ENCODE results near the gene FER1L5. TPM values are rescaled to one million over a fixed set of nuclear protein-coding genes. Genes with fewer than 3 reads are reported as not detected.

FER1L5 gene
- total RNA-seq, 1 experiment from 2014 or later = 0.24 TPM

- Histone ChIP-seq H3K36me3 (replicated peaks; ENCODE audit: control insufficient read depth, insufficient read depth, low read length) (peaks cover 3% of the 10 kb centered on the region), H3K27me3 (ENCODE audit: control insufficient read depth, insufficient read depth, low read length) (no peaks in the 10 kb centered on the region)
Observed at GRCh38 chr2:96716388-96716787, 73.8 kb downstream of the FER1L5 start.

GRCh38 chr2:96726131-96726530 lies 83.6 kb downstream of the FER1L5 start:
- Histone ChIP-seq H3K36me3 (replicated peaks; ENCODE audit: control insufficient read depth, insufficient read depth, low read length) (peaks cover 6% of the 10 kb centered on the region), H3K4me3 (ENCODE audit: insufficient read depth, low read depth, low read length) (no peak overlapping the region), H3K27me3 (ENCODE audit: control insufficient read depth, insufficient read depth, low read length) (no peaks in the 10 kb centered on the region)
- DNase-seq = no peak

More at GRCh38 chr2:96716388-96716787, 73.8 kb downstream of the FER1L5 start:
- H3K4me3 ChIP-seq (ENCODE audit: insufficient read depth, low read depth, low read length) = no peak overlapping the region
- DNase-seq = no peak

- Histone ChIP-seq H3K36me3 (replicated peaks; ENCODE audit: control insufficient read depth, insufficient read depth, low read length) (peaks cover 8% of the 10 kb centered on the region), H3K4me3 (ENCODE audit: insufficient read depth, low read depth, low read length) (no peak overlapping the region), H3K27me3 (ENCODE audit: control insufficient read depth, insufficient read depth, low read length) (no peaks in the 10 kb centered on the region)
- no peak for DNase-seq
Observed at GRCh38 chr2:96727431-96727830, 84.9 kb downstream of the FER1L5 start.

DNA sequence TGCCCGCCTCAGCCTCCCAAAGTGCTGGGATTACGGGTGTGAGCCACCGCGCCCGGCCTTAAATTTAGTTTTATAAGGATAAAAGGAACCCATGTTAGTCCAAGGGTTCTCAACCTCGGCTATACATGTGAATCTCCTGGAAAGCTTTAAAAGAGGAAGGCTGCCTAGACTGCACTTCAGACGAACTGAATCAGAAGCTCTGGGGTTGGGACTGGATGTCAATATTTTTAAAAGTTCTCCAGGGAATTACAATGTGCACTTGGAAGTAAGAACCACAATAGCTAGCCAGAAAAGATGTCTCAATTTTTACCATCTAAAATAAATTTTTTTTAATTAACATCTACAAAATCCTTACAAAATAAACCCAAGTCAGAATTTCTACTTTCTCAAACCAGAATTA lies 87.2 kb downstream of the FER1L5 start:
- Histone ChIP-seq H3K27me3 (ENCODE audit: control insufficient read depth, insufficient read depth, low read length) (no peaks in the 10 kb centered on the region), H3K4me3 (ENCODE audit: insufficient read depth, low read depth, low read length) (no peak overlapping the region), H3K36me3 (replicated peaks; ENCODE audit: control insufficient read depth, insufficient read depth, low read length) (peaks cover 15% of the 10 kb centered on the region)
- no peak for DNase-seq

- peaks cover 15% of the 10 kb centered on the region for H3K36me3 ChIP-seq (replicated peaks; ENCODE audit: control insufficient read depth, insufficient read depth, low read length)
- DNase-seq = no peak
- H3K4me3 ChIP-seq (ENCODE audit: insufficient read depth, low read depth, low read length) = no peak overlapping the region
- H3K27me3 ChIP-seq (ENCODE audit: control insufficient read depth, insufficient read depth, low read length) = no peaks in the 10 kb centered on the region
Observed at GRCh38 chr2:96730212-96730611, 87.6 kb downstream of the FER1L5 start.

DNA sequence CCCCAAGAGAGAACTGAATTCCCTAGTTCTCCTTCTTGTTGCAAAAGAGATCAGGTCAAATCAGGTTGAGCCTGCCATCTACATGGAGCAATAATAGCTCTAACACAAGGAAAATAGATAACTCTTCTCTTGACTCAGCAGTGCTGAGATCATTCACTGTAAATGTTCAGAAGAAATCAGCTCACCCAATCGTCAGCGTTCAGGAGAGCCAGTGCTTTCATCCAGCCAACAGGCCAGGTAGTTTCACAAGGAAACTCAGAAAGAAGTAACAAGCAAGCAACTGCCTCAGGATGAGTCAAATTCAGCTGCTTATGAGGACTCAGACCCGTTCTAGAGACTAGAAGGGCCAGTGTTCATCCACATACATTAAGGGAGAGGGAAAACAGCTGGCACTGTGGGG lies 91.4 kb downstream of the FER1L5 start:
- no peaks in the 10 kb centered on the region for H3K27me3 ChIP-seq (ENCODE audit: control insufficient read depth, insufficient read depth, low read length)
- DNase-seq = no peak
- H3K36me3 ChIP-seq (replicated peaks; ENCODE audit: control insufficient read depth, insufficient read depth, low read length) = peaks cover 18% of the 10 kb centered on the region
- no peak overlapping the region for H3K4me3 ChIP-seq (ENCODE audit: insufficient read depth, low read depth, low read length)

DNA sequence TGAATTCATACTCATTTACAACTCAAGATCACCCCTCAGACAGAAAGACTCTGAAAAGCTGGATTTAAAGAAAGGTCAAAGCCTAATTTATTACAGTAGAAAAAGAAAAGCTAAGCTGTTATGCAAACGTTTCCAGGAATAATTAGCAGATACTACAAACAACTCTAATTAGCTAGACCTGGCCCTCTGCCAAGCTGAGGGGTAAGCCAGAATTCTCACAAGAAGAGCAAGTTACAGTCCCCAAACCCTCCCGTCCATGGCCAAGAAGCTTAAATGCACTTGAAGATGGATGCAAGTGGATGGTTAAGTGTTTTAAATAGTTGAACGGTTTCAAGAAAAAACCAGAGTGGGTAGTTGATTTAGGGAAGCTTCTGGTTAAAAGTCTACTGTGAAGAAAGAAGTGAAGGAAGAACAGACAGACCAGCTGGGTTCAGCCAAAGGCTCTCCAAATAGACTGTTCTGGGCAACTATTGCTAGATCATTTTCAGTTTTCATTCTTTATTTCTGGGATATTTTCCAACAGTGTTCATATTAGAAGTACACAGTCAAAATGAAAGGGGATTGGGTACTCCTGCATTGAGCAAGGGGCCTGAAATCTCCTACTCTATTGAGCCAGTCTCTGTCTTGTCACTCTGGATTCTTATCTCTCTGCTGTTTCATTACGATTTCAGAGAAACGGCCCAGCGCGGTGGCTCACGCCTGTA lies 92.5 kb downstream of the FER1L5 start:
- Histone ChIP-seq H3K27me3 (ENCODE audit: control insufficient read depth, insufficient read depth, low read length) (no peaks in the 10 kb centered on the region), H3K4me3 (ENCODE audit: insufficient read depth, low read depth, low read length) (no peak overlapping the region), H3K36me3 (replicated peaks; ENCODE audit: control insufficient read depth, insufficient read depth, low read length) (peaks cover 18% of the 10 kb centered on the region)
- DNase-seq = no peak

GRCh38 chr2:96737251-96737650 lies 94.7 kb downstream of the FER1L5 start:
- no peaks in the 10 kb centered on the region for H3K27me3 ChIP-seq (ENCODE audit: control insufficient read depth, insufficient read depth, low read length)
- no peak for DNase-seq
- no peak overlapping the region for H3K4me3 ChIP-seq (ENCODE audit: insufficient read depth, low read depth, low read length)
- H3K36me3 ChIP-seq (replicated peaks; ENCODE audit: control insufficient read depth, insufficient read depth, low read length) = peaks cover 10% of the 10 kb centered on the region

- DNase-seq = no peak
- peaks cover 10% of the 10 kb centered on the region for H3K36me3 ChIP-seq (replicated peaks; ENCODE audit: control insufficient read depth, insufficient read depth, low read length)
- H3K4me3 ChIP-seq (ENCODE audit: insufficient read depth, low read depth, low read length) = no peak overlapping the region
- H3K27me3 ChIP-seq (ENCODE audit: control insufficient read depth, insufficient read depth, low read length) = no peaks in the 10 kb centered on the region
Observed at GRCh38 chr2:96737831-96738230, 95.3 kb downstream of the FER1L5 start.

DNA sequence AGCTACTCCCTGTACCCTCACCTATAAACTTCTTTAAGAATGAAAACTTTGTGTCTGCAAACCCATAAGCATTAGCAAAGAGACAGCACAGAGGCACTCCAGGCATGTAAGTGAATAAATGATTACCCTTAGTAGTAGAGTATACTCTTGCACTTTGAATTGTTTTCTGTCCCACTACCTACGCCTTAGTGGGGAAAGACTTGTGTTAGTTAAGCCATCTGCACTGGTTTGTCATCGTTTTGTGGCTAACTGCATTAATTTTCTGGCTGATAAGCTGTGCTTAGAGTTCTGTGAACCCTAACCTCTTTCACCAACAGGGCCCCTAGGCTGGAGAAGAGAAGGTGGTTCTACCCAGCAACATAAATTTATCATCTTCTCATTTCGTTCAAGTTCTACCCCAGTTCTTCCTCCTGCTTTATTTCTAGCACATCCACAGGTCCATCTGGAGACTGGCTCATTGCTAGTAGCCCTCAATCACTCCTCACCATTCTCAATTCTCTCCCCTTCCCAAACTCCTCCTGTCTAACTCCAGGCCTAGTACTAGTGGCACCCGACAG lies 96.6 kb downstream of the FER1L5 start:
- no peak for DNase-seq
- H3K36me3 ChIP-seq (replicated peaks; ENCODE audit: control insufficient read depth, insufficient read depth, low read length) = peaks cover 6% of the 10 kb centered on the region
- H3K4me3 ChIP-seq (ENCODE audit: insufficient read depth, low read depth, low read length) = peak overlapping the region; percentile 72
- H3K27me3 ChIP-seq (ENCODE audit: control insufficient read depth, insufficient read depth, low read length) = no peaks in the 10 kb centered on the region

GRCh38 chr2:96739633-96740428 lies 97.3 kb downstream of the FER1L5 start, which contains the start of gene LMAN2L:
Gene LMAN2L, minus strand, starts transcription at chr2:96740064. Its CDS starts 24 bp downstream, at chr2:96740040.
- H3K27me3 ChIP-seq (ENCODE audit: control insufficient read depth, insufficient read depth, low read length) = no peaks in the 10 kb centered on the region
- peak within 1 kb of the TSS; percentile 72 for H3K4me3 ChIP-seq (ENCODE audit: insufficient read depth, low read depth, low read length)
- H3K36me3 ChIP-seq (replicated peaks; ENCODE audit: control insufficient read depth, insufficient read depth, low read length) = peaks cover 3% of the 10 kb centered on the region
- peak; percentile 96 for DNase-seq

- Histone ChIP-seq H3K27me3 (ENCODE audit: control insufficient read depth, insufficient read depth, low read length) (no peaks in the 10 kb centered on the region), H3K4me3 (ENCODE audit: insufficient read depth, low read depth, low read length) (no peak overlapping the region), H3K36me3 (replicated peaks; ENCODE audit: control insufficient read depth, insufficient read depth, low read length) (no peaks in the 10 kb centered on the region)
- no peak for DNase-seq
Observed at GRCh38 chr2:96747061-96747617, 104.6 kb downstream of the FER1L5 start.

- DNase-seq = no peak
- Histone ChIP-seq H3K36me3 (replicated peaks; ENCODE audit: control insufficient read depth, insufficient read depth, low read length) (no peaks in the 10 kb centered on the region), H3K27me3 (ENCODE audit: control insufficient read depth, insufficient read depth, low read length) (no peaks in the 10 kb centered on the region), H3K4me3 (ENCODE audit: insufficient read depth, low read depth, low read length) (no peak overlapping the region)
Observed at GRCh38 chr2:96751800-96752199, 109.2 kb downstream of the FER1L5 start.

GRCh38 chr2:96753661-96754282 lies 111.2 kb downstream of the FER1L5 start:
- H3K4me3 ChIP-seq (ENCODE audit: insufficient read depth, low read depth, low read length) = no peak overlapping the region
- no peaks in the 10 kb centered on the region for H3K27me3 ChIP-seq (ENCODE audit: control insufficient read depth, insufficient read depth, low read length)
- no peaks in the 10 kb centered on the region for H3K36me3 ChIP-seq (replicated peaks; ENCODE audit: control insufficient read depth, insufficient read depth, low read length)
- DNase-seq = no peak
